Stimulated activated CD8-positive, alpha-beta memory T cell treated with anti-CD3 and anti-CD28 coated beads, Interleukin-12 subunit alpha, Interleukin-12 subunit beta, amount 100 ng/mL, for 24 hours (primary cell): ENCODE results near the gene SLC8A3.

Experiments
- DNase-seq: peaks from one replicate; pipeline ENCODE4 v3.0.0-alpha.2; 2020; ENCODE audit errors: extremely low read depth

Gene SLC8A3

GRCh38 chr14:69996216-69996615 lies 192.5 kb downstream of the SLC8A3 start:
- DNase-seq: no peak
